GM18505 (cell line): ENCODE results near the gene ZNF584.

ENCODE experiments used
- ATAC-seq: cut with Tn5 transposase; IDR thresholded peaks from one replicate; pipeline ENCODE4 v1.9.1; 2021; ENCODE audit not compliant: unreplicated experiment
- POLR2A ChIP-seq: IDR thresholded peaks from 4 replicates; pipeline ENCODE4 v1.6.1; 2011; ENCODE audit warnings: borderline replicate concordance; ENCODE audit not compliant: insufficient read depth, insufficient read length; ENCODE audit errors: extremely low read depth

ZNF584 gene

DNA sequence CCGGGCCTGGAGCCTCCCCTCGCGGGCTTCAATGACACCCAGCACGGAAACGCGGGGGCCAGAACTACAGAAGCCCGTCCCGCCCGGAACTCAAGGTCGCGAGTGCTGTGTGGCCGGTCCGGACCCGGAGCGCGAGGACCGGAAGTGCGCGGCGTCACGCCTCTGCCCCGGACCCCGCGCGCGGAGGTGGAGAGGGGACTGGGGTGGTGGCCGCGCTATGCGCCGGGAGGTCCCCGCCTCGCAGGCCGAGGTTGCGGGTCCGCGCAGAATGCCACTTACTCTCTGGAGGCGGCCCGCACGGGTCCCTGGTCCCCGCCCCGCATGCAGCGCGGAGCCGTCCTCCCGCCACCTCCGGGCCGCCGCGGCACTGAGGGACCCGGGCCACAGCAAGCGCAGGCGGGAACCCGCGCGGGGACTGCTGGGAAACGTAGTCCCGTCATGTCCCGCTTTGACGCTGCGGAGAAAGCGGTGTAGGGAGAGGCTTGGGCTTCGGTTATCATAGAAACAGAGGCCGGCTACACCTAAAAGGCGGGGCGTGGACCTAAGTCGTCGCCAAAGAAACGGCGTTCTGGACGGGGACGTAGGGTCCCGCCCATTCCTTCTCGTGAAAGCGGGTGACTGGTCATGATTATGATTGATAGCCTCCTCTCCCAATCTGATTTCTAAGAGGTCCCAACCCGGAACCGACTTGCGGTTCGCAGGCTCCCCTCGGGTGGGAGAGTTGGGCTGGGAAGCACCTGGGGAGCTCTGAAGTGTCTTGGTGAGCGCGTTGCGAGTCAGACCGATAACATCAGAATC is 27.6 kb upstream of the ZNF584 start, which contains the start of gene ZNF837:
TSS of gene ZNF837 (minus strand) at position 369 of the 798 bp plus-strand sequence. CDS start 11,698 bp downstream, outside the sequence.
- TF ChIP-seq POLR2A: peak; percentile 73
- ATAC-seq: peak; percentile 77

DNA sequence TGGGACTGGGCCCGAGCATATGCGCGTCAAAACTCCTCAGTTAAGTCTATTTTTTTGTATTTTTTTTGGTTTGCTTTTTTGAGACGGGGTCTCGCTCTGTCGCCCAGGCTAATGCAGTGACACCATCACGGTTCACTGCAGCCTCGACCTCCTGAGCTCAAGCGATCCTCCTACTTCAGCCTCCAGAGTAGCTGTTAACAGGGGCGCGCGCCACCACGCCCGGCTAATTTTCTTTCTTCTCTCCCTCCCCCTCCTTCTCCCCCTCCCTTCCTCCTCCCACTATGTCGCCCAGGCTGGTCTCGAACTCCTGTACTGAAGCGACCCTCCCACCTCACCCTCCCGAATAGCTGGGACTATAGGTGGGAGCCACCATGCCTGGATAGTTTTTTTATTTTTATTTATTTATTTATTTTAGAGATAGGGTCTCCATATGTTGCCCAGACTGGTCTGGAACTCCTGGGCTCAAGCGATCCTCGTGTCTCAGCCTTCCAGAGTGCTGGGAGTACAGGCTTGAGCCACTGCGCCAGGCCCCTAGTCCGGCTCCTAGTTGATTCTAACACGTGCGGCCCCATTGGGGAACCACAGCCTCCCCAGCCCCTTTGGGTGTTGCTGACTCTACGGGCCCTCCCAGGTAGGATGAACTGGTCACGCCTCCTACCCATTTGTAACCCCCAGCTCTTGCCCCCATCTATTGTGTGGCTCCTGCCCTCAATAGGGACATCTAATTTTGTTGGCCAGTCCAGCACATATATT is 26.8 kb upstream of the ZNF584 start:
- TF ChIP-seq POLR2A: no peak
- ATAC-seq: no peak

DNA sequence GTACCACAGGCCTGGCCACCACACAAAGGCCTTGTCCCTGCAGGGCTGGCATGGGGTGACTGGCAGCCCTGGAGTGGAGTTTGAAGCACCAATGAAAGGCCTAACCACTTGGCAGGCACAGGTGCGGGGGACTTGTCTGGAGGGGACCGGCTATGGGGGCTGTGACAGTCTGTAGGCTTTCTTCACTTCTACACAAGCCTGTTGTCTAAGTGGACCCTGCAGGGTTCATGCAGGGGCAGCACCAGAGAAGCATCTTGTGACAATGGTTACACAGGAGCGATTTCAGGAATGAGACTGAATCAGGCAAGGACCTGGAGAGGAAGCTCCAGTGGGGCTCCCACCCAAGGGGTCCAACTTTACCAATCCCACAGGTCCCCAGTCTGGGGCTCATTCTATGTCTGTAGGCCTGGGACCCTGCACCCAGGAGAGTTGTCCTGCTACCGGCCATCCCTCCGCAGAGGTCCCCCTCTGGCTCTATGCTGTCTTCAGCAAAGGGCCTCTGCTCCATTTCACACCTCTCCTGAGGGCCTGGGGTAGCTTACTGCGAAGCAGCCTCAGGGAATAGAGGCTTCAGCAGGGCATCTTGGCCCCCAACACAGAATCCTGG is 25.3 kb upstream of the ZNF584 start:
- ATAC-seq: no peak
- TF ChIP-seq POLR2A: no peak

DNA sequence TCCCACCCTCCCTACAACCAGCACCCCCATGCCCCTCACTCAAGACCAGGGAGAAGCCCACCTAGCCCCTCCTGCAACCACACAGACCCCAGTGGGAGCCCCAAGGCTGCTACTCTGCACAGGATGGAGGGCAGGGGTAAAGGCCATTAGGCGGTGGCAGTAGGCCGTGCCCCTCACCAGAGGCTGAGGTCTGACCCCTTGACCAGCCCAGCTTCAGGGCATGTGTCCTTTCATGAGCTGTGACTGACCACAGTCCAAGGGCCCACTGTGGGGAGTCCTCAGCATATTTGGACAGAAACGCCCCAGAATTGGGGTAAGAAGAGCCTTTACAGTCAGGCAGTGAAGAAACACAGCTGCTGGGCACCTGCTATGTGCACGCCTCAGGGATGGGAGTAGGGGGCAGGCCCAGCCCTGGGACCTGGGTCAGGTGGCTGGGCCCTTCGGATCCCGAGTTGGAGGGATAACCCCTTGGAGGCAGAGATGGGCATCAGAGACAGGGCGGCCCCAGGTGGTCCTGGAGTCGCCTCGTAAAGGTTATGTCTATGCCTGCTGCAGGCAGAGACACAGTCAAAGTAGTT is 23.0 kb upstream of the ZNF584 start:
- TF ChIP-seq POLR2A: no peak
- no peak for ATAC-seq

DNA sequence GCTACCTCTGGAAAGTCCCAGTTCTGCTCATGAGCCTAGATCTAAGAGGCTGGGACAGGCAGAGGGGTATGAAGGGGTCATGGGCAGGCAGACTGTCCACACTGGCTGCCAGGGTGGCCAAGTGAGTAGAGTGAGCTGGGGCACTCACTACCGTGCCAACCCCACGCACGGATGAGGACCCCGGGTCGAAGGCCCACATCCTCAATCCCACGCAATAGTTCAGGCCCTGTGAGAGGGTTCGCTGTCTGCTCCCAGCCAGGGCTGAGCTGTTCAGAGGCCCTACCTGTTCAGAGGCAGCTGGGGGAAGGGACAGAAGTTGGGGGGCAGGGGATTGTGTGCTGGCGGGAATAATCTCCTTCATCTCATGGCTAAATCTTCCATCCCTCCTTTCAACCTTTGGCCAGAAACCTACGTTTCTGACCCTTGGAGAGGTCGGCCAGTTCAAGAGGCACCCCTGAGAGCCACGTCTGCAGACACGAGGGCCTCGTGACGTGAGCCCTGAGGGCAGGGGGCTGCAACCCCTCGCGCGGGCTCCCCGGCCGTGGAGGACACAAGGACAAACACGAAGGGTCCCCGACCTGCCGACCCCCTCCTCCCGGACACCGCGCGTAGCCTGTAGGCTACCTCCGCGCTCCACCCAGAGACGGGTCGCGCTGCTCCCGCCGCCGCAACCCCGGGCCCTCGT is 22.4 kb upstream of the ZNF584 start:
- ATAC-seq: peak; percentile 8
- TF ChIP-seq POLR2A: peak; percentile 53

DNA sequence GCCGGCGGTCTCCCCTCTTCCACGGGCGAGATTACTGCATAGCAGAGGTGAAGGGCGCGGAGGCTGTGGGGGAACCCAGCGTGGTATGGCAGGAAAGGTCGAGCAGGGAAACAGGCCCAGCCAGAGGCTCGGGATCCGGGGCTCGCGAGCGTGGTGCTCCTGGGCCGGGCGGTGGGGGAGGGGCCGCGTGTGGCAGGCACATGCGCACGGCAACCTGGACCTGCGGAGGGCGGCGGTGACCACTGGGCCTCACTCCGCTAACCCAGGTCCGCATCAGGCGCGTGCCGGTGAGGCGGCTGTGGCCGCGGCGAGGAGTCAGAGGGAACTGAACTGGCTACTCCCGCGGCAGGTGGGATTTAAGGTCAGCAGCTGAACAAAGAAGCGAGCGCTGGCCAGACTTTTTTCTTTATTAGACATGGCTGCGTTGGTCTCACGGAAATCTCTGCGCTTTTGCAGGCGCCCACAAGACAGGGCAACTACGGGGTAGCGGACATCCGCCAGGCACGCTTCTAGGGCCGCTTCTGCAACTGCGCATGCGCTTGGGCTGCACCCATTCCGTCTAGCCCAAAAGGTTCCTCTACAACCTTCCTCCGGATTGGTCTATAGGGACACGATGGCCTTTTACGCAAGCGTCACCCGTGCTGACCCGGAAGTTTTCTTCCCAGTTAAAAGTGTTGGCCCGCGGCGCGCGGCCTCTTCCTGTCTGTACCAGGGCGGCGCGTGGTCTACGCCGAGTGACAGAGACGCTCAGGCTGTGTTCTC is 21.7 kb upstream of the ZNF584 start, which contains the start of gene RPS5:
TSS of gene RPS5 (plus strand) at position 694 of the 762 bp plus-strand sequence. CDS start 869 bp downstream, outside the sequence.
- TF ChIP-seq POLR2A: peak; percentile 98
- ATAC-seq: peak; percentile 77

DNA sequence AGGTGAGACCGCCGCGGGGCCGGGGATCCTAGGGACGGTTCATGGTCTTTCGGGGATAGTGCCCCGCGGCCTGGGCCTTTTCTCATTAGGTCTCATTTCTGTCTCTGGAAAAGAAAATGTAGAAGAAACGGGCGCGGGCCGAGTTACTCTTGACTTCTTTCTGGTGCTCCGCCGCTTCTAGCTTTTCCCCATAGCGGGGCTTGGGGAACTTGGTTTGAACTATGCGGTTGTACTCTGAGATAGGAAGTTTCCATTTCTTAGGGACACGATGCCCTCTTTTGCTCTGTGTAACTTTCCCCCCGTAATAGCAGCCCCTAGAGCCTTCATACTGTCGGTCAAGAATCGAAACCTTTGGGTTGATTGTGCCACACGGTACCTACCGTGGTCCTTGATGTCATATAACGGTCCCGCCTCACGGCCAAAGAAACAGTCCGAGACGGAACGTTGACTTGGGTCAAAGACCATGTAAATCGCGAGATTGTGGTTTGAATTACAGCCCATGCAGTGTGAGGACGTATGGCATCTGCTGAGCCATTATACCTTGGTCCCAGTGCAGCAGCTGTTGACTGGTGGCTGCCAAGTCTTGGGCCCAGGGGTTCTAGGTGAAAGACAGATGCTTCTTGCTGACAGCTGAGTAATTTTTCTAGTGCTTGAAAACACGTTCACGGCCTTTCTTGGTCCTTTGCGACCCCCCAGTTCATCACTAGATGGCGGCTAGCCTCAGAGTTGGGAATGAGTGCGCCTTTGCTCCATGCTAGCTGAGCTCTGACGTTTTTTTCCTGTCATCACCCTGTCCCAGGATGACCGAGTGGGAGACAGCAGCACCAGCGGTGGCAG is 20.9 kb upstream of the ZNF584 start:
- ATAC-seq: no peak

DNA sequence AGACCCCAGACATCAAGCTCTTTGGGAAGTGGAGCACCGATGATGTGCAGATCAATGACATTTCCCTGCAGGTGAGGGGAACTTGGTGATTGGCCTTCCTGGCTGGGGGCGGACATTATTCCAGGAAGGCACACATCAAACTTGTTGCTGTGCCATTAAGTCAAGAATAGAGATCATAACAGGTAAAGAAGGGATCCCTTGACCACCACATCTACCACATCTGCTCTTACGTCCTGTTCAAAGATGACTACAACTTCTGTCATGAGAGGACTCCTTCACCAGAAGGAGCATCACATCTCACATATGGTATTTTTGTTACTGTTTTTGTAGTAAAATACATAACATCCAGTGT is 20.3 kb upstream of the ZNF584 start:
- TF ChIP-seq POLR2A: no peak

More for the DNA sequence above, 20.9 kb upstream of the ZNF584 start:
- no peak for TF ChIP-seq POLR2A

DNA sequence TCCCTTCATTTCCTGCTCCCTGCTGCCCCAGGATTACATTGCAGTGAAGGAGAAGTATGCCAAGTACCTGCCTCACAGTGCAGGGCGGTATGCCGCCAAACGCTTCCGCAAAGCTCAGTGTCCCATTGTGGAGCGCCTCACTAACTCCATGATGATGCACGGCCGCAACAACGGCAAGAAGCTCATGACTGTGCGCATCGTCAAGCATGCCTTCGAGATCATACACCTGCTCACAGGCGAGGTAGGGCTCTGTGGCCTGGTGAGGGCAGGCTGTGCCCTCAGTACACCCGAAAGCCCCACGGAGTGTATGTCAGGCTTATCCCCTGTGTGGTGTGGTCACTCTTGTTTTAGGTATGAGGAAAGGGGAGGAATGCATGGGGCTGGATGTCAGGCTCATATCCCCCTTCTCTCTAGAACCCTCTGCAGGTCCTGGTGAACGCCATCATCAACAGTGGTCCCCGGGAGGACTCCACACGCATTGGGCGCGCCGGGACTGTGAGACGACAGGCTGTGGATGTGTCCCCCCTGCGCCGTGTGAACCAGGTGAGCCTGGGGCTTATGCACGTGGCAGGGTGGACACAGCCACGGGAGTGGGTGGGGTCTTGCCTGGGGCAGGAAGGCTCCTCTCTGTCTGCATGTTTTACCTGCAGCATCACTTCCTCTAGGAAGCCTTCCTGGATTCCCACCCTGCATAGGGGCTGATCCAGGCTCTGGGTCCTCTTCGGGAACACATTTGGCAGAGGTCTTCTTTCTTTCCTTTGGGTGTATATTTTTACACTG is 15.3 kb upstream of the ZNF584 start:
- no peak for ATAC-seq
- no peak for TF ChIP-seq POLR2A

More for the DNA sequence above, 20.3 kb upstream of the ZNF584 start:
- no peak for ATAC-seq

DNA sequence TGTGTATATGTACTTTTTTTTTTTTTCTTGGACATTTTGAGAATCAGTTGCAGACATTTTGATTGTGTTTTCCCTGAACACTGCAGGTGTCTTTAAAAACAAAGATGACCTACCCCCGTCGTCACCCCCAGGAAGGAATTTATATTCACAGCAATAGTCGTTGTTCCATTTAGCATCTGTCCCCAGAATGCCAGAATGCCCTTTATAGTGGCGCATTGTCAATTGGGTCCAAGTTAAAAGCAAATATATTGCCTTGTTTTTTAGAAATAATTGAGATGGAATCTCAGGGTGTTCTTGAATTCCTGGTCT is 14.8 kb upstream of the ZNF584 start:
- no peak for ATAC-seq
- TF ChIP-seq POLR2A: no peak

DNA sequence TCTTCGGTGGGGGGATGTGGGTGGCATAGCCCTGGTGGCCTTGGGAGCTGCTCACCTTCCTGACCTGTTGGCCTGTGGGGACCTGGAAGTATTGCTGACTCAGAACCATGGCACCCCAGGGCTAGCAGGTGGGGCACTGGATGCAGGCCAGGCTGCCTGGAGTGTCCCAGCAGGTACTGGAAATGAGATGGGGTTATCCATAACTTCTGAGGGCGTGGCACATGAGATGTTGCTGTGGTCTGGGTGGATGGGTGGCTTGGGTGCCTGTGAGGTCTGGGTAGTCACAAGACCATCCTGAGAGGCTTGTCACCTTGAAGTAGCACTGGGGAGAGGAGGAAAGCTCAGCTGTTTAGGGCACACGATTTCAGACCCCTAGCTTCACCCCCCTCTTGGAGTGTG is 13.6 kb upstream of the ZNF584 start:
- no peak for ATAC-seq
- no peak for TF ChIP-seq POLR2A
